BLaER1 treated with 17β-estradiol and CSF1 and Interleukin-3, amounts not matched to agents 10 nM and 100 nM (cell line): ENCODE measurements around the gene LHFPL2.

ENCODE experiments used
- H3K27ac ChIP-seq, 11 experiments: shearing (Covaris generic); formaldehyde crosslinking; 2 replicates each; pipeline ENCODE4 v1.8.1; 2022
- H3K27me3 ChIP-seq, 11 experiments: shearing (Covaris generic); formaldehyde crosslinking; 2 replicates each; pipeline ENCODE4 v1.8.1; 2022
- H3K36me3 ChIP-seq, 11 experiments: shearing (Covaris generic); formaldehyde crosslinking; 2 replicates each; pipeline ENCODE4 v1.8.1; 2022
- H3K4me1 ChIP-seq, 10 experiments: shearing (Covaris generic); formaldehyde crosslinking; 2 replicates each; pipeline ENCODE4 v1.8.1; 2022
- H3K4me2 ChIP-seq, 11 experiments: shearing (Covaris generic); formaldehyde crosslinking; 2 replicates each; pipeline ENCODE4 v1.8.1; 2022
- H3K4me3 ChIP-seq, 10 experiments: shearing (Covaris generic); formaldehyde crosslinking; 2 replicates each; pipeline ENCODE4 v1.8.1; 2022
- H3K9ac ChIP-seq, 11 experiments: shearing (Covaris generic); formaldehyde crosslinking; 2 replicates each; pipeline ENCODE4 v1.8.1; 2022
- H3K9me3 ChIP-seq, 11 experiments: shearing (Covaris generic); formaldehyde crosslinking; replicated peaks in 1 of 11; 2 replicates each; pipeline ENCODE4 v1.8.1; 2022
- H4K20me1 ChIP-seq, 11 experiments: shearing (Covaris generic); formaldehyde crosslinking; 2 replicates each; pipeline ENCODE4 v1.8.1; 2022
- Cebpa-rat ChIP-seq, 11 experiments: shearing (Covaris generic); IDR thresholded peaks; 2 replicates each; pipeline ENCODE4 v1.8.1; 2022

Gene LHFPL2

DNA sequence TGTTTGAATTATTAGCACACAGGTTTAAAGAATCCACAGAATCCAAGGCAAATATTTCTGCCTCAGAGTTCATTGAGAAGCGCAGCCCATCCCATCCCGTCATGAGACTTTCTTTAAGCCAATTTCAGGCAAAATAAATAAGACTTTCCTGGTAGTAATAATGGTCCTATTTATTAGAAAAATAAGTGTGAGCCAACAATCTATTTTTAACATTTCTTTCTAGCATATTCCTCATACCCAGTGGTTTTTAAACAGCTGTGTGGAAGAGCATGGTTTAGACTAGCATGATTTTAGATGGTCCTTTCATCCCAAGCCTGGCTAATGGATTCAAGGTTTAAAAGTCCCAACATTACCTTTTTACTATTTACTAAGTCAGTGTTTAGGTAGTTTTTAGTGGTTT lies 162.4 kb downstream of the LHFPL2 start:
- Histone ChIP-seq H3K4me3 (no peak overlapping the region), H3K27ac (peak overlapping the region; percentile 37 to 97 (median 94); a peak in 21 of 22 replicates), H3K27me3 (no peaks in the 10 kb centered on the region), H3K9ac (0 out of 22 replicates have a peak overlapping the region, but pooled peaks of 1 of the 11 experiments have one; percentile 2), H3K4me1 (peaks cover 50 to 96% (median 79%) of the 10 kb centered on the region in 10 experiments), H3K9me3 (peaks cover 0 to 10% (median 0%) of the 10 kb centered on the region in 11 experiments; a peak in 1 of 22 replicates), H3K36me3 (peaks cover 0 to 74% (median 37%) of the 10 kb centered on the region in 11 experiments; a peak in 14 of 22 replicates), H4K20me1 (peaks cover 0 to 30% (median 0%) of the 10 kb centered on the region in 11 experiments; a peak in 4 of 22 replicates), H3K4me2 (peak overlapping the region in 9 of 11 experiments; percentile 21 to 93 (median 83); a peak in 17 of 22 replicates)
- no peak for TF ChIP-seq Cebpa-rat (IDR thresholded peaks at IDR 0.05)

- Histone ChIP-seq H3K27ac (peak overlapping the region; percentile 54 to 97 (median 94)), H3K9me3 (peaks cover 0 to 10% (median 0%) of the 10 kb centered on the region in 11 experiments; a peak in 1 of 22 replicates), H3K4me2 (peak overlapping the region; percentile 67 to 93 (median 80)), H4K20me1 (peaks cover 0 to 8% (median 0%) of the 10 kb centered on the region in 11 experiments; a peak in 2 of 22 replicates), H3K36me3 (peaks cover 0 to 63% (median 22%) of the 10 kb centered on the region in 11 experiments; a peak in 12 of 22 replicates), H3K9ac (peak overlapping the region; percentile 51 to 84 (median 78)), H3K27me3 (no peaks in the 10 kb centered on the region), H3K4me3 (peak overlapping the region in 1 of 10 experiments; percentile 14; a peak in 4 of 20 replicates), H3K4me1 (peaks cover 48 to 80% (median 71%) of the 10 kb centered on the region in 10 experiments)
- TF ChIP-seq Cebpa-rat (IDR thresholded peaks at IDR 0.05): peak; percentile 70 to 99 (median 97)
Observed at GRCh38 chr5:78483809-78484521, 164.6 kb downstream of the LHFPL2 start.

DNA sequence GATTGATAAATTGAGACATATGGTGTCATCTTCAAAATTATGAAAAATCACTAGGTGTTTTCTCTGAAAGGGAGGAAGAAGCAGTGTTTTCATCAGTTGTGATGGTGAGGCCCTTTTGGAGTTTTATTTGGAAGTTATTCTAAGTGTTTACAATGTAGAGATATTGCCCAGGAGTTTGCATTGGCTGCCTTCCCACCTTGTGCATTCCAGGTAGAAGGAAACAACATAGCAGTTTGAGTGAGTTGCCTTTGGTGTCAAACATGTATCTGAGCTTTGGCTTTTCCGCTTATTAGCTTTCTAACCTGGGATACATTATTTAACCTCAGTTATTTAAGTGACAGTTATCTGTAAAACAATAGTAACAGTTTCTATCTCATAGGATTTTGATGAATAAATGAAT lies 165.6 kb downstream of the LHFPL2 start:
- Histone ChIP-seq H3K27me3 (no peaks in the 10 kb centered on the region), H3K4me1 (peaks cover 38 to 70% (median 61%) of the 10 kb centered on the region in 10 experiments), H3K4me3 (no peak overlapping the region), H3K4me2 (peak overlapping the region; percentile 67 to 93 (median 80); a peak in 21 of 22 replicates), H3K9me3 (peaks cover 0 to 10% (median 0%) of the 10 kb centered on the region in 11 experiments; a peak in 1 of 22 replicates), H4K20me1 (no peaks in the 10 kb centered on the region; a peak in 1 of 22 replicates), H3K36me3 (peaks cover 0 to 57% (median 13%) of the 10 kb centered on the region in 11 experiments; a peak in 11 of 22 replicates), H3K27ac (peak overlapping the region; percentile 26 to 97 (median 94); a peak in 21 of 22 replicates), H3K9ac (peak overlapping the region in 9 of 11 experiments; percentile 69 to 82 (median 72); a peak in 16 of 22 replicates)
- no peak for TF ChIP-seq Cebpa-rat (IDR thresholded peaks at IDR 0.05)

DNA sequence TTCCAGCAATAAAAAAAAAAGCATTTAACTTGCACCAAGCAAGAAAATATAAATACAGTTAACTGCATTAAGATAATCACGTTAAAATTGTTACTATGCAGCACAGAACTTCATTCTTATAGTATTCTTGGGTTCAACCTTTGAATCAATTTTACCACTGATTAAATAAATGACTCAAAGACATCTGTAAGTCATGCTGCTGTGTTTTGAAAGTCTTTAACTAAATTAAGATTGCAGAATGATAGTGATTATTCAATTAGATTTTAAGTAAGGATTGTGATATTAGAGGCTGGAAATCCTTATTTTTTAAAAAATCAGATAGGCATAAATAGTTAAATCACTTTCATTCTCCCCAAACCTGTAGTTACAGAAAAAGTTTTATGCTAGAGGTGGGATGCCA lies 171.8 kb downstream of the LHFPL2 start:
- no peak for TF ChIP-seq Cebpa-rat (IDR thresholded peaks at IDR 0.05)
- Histone ChIP-seq H3K4me2 (no peak overlapping the region), H3K9me3 (no peaks in the 10 kb centered on the region), H3K9ac (no peak overlapping the region), H4K20me1 (no peaks in the 10 kb centered on the region), H3K4me3 (no peak overlapping the region), H3K4me1 (peaks cover 0 to 21% (median 3%) of the 10 kb centered on the region in 10 experiments; a peak in 13 of 20 replicates), H3K27me3 (no peaks in the 10 kb centered on the region), H3K27ac (no peak overlapping the region), H3K36me3 (peaks cover 0 to 57% (median 9%) of the 10 kb centered on the region in 11 experiments; a peak in 11 of 22 replicates)

GRCh38 chr5:78475370-78475769 lies 173.2 kb downstream of the LHFPL2 start:
- H3K4me1 ChIP-seq: peaks cover 0 to 19% (median 0%) of the 10 kb centered on the region in 10 experiments; a peak in 3 of 20 replicates

GRCh38 chr5:78473751-78474150 lies 174.8 kb downstream of the LHFPL2 start:
- no peak overlapping the region for H3K4me2 ChIP-seq
- no peaks in the 10 kb centered on the region for H3K27me3 ChIP-seq
- TF ChIP-seq Cebpa-rat (IDR thresholded peaks at IDR 0.05): no peak
- peaks cover 0 to 19% (median 0%) of the 10 kb centered on the region in 10 experiments; a peak in 3 of 20 replicates for H3K4me1 ChIP-seq
- H3K27ac ChIP-seq: no peak overlapping the region
- H4K20me1 ChIP-seq: no peaks in the 10 kb centered on the region
- H3K4me3 ChIP-seq: no peak overlapping the region
- H3K9me3 ChIP-seq: no peaks in the 10 kb centered on the region
- H3K9ac ChIP-seq: no peak overlapping the region
- peaks cover 0 to 46% (median 9%) of the 10 kb centered on the region in 11 experiments; a peak in 11 of 22 replicates for H3K36me3 ChIP-seq

More at GRCh38 chr5:78475370-78475769, 173.2 kb downstream of the LHFPL2 start:
- Histone ChIP-seq H3K4me3 (no peak overlapping the region), H3K27ac (no peak overlapping the region), H3K36me3 (peaks cover 0 to 53% (median 9%) of the 10 kb centered on the region in 11 experiments; a peak in 10 of 22 replicates), H3K9me3 (no peaks in the 10 kb centered on the region), H3K9ac (no peak overlapping the region), H4K20me1 (no peaks in the 10 kb centered on the region), H3K27me3 (no peaks in the 10 kb centered on the region), H3K4me2 (no peak overlapping the region)
- TF ChIP-seq Cebpa-rat (IDR thresholded peaks at IDR 0.05): no peak

DNA sequence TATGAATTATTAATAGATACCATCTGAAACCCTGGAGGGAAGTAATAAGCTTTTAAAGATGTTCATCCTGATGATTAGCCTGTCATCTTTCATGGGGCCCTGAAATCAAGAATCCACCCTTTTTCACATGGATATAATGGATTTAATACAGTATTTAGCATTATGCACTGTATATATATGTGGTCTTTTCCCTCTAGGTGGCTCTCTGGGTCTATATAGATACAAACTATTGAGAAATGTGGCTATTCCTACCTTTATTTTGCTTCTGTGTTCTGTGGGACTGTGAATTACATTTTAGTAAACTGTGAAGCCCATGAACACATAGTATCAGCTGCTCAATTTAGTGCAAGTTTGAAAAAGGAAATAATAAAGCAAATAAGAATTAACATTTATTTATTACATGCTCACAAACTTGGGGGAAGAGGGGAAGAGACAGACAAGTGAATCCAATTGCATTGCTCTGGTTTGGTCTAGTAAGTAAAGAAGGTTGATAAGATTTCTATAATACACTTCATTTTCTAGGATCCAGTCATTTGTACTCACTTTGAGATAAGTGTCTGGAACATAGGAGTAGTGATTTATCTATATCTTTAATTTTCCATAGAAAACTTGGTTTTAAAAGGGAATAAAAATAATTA lies 176.0 kb downstream of the LHFPL2 start:
- no peak overlapping the region for H3K27ac ChIP-seq
- H3K4me1 ChIP-seq: peaks cover 0 to 25% (median 0%) of the 10 kb centered on the region in 10 experiments; a peak in 4 of 20 replicates
- no peak overlapping the region for H3K4me3 ChIP-seq
- no peak overlapping the region for H3K9ac ChIP-seq
- H3K27me3 ChIP-seq: no peaks in the 10 kb centered on the region
- H3K4me2 ChIP-seq: no peak overlapping the region
- H3K9me3 ChIP-seq: no peaks in the 10 kb centered on the region
- no peak for TF ChIP-seq Cebpa-rat (IDR thresholded peaks at IDR 0.05)
- H3K36me3 ChIP-seq: peaks cover 0 to 38% (median 9%) of the 10 kb centered on the region in 11 experiments; a peak in 11 of 22 replicates
- no peaks in the 10 kb centered on the region for H4K20me1 ChIP-seq

DNA sequence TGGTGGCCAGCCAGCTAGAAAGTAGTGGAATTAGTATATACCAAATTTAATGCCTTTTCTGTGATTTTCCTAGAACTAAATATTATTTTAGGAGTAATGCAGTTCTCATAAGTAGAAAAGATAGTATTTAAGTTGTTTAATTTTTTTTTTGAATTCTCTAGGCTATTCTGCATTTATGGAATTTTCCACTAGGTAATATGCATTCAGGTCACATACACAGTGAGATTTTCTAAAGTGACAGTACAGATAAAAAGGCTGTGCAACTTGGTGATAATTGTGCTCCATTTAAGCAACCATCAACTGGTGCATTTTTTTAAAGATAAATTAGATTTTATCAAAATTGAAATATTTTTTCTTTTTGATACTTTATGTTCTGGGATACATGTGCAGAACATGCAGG lies 176.7 kb downstream of the LHFPL2 start:
- H3K27ac ChIP-seq: no peak overlapping the region
- H3K4me3 ChIP-seq: no peak overlapping the region
- no peak for TF ChIP-seq Cebpa-rat (IDR thresholded peaks at IDR 0.05)
- H3K27me3 ChIP-seq: no peaks in the 10 kb centered on the region
- no peak overlapping the region for H3K9ac ChIP-seq
- peaks cover 0 to 31% (median 9%) of the 10 kb centered on the region in 11 experiments; a peak in 13 of 22 replicates for H3K36me3 ChIP-seq
- H3K9me3 ChIP-seq: no peaks in the 10 kb centered on the region
- peaks cover 0 to 25% (median 0%) of the 10 kb centered on the region in 10 experiments; a peak in 4 of 20 replicates for H3K4me1 ChIP-seq
- no peak overlapping the region for H3K4me2 ChIP-seq
- no peaks in the 10 kb centered on the region for H4K20me1 ChIP-seq
